ENCODE results near the gene ZNF738. TPM values are rescaled to one million over a fixed set of nuclear protein-coding genes. Genes with fewer than 3 reads are reported as not detected.

Gene ZNF738
- total RNA-seq, 3 donors from 2014 or later: 5.5 to 6.9 (median 6.4) TPM

DNA sequence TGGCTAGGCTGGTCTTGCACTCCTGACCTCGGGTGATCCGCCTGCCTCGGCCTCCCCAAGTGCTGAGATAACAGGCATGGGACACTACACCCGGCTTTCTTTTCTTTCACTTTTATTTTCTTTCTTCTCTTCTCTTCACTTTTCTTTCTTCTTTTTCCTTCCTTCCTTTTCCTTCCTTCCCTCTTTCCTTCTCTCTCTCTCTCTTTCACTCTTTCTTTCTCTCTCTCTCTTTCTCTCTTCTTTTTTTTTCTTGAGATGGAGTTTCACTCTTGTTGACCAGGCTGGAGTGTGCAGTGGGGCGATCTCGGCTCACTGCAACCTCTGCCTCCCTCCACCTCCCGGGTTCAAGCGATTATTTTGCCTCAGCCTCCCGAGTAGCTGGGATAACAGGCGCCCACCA lies 37.3 kb downstream of the ZNF738 start:
- intact Hi-C loops (cut with DNase I, micrococcal nuclease): no loop called here
- Histone ChIP-seq H3K4me3 (no peak overlapping the region), H3K4me1 (ENCODE audit: low read depth) (peaks cover 8% of the 10 kb centered on the region), H3K36me3 (ENCODE audit: low read depth) (peaks cover 6% of the 10 kb centered on the region), H3K9me3 (peaks cover 10% of the 10 kb centered on the region)
- TF ChIP-seq, protein P1, sequence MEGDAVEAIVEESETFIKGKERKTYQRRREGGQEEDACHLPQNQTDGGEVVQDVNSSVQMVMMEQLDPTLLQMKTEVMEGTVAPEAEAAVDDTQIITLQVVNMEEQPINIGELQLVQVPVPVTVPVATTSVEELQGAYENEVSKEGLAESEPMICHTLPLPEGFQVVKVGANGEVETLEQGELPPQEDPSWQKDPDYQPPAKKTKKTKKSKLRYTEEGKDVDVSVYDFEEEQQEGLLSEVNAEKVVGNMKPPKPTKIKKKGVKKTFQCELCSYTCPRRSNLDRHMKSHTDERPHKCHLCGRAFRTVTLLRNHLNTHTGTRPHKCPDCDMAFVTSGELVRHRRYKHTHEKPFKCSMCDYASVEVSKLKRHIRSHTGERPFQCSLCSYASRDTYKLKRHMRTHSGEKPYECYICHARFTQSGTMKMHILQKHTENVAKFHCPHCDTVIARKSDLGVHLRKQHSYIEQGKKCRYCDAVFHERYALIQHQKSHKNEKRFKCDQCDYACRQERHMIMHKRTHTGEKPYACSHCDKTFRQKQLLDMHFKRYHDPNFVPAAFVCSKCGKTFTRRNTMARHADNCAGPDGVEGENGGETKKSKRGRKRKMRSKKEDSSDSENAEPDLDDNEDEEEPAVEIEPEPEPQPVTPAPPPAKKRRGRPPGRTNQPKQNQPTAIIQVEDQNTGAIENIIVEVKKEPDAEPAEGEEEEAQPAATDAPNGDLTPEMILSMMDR (IDR thresholded peaks at IDR 0.05): no peak
- ATAC-seq: no peak
- DNase-seq: no peak

DNA sequence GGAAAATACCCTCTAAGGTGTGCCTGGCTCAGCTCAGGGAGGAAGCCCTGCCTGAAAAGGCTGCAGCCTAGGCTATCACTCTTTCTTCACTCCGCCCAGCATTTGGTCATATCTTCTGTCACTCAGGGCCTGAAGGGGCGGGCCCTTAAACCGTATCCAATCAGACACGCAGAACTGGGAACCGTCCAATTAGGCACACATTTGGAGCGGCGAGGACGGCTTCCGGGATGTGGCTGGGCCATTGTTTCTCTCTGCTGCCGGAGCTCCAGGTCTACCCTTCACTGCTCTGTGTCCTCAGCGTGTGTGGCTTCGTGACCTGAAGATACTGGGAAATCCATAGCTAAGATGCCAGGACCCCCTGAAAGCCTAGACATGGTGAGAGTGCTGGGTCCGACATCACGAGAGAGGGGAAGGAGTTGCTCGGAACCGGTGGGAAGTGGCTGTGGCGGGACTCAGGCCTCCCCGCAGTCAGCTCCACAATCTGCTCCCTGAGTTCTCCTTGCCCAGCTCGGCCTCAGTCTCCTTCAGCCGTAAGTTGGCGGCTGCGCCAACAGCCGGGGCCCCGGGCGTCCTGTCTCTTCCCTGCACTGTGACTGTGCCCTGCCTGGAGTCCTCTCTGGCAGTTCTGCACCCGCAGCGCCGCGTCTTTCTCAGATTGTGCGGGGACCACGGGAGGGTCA lies 38.2 kb downstream of the ZNF738 start, which contains the start of gene ZNF493:
TSS of gene ZNF493 (plus strand) at position 241 of the 680 bp plus-strand sequence. CDS start at position 346, 105 bp downstream.
- peaks cover 6% of the 10 kb centered on the region for H3K36me3 ChIP-seq (ENCODE audit: low read depth)
- DNase-seq: peak; percentile 93 to 99 (median 94)
- H3K4me3 ChIP-seq: peak within 1 kb of the TSS; percentile 68
- ATAC-seq: peak; percentile 100
- TF ChIP-seq, protein P1 (IDR thresholded peaks at IDR 0.05): no peak
- peaks cover 9% of the 10 kb centered on the region for H3K9me3 ChIP-seq
- intact Hi-C loops (cut with DNase I, micrococcal nuclease): no loop called here
- H3K4me1 ChIP-seq (ENCODE audit: low read depth): peaks cover 8% of the 10 kb centered on the region

DNA sequence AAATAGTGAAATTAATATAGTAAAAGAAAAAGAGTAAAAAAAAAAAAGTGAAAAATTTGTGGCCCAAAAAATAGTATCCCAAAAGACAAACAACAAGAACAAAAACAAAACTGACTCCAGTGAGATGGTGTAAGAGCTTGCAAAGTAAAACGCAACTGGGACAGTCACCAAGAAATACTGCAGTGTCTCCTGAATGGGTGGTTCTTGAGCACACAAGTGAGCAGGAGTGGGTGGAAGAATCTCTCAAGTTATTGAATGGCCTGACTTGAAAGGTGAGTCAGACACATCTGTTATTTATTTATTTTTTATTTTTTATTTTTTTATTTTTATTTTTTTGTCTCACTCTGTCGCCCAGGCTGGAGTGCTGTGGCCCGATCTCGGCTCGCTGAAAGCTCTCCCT lies 40.1 kb downstream of the ZNF738 start:
- Histone ChIP-seq H3K9me3 (peaks cover 16% of the 10 kb centered on the region), H3K4me3 (no peak overlapping the region), H3K4me1 (ENCODE audit: low read depth) (peaks cover 8% of the 10 kb centered on the region), H3K36me3 (ENCODE audit: low read depth) (peaks cover 6% of the 10 kb centered on the region)
- intact Hi-C loops (cut with DNase I, micrococcal nuclease): no loop called here
- TF ChIP-seq, protein P1 (IDR thresholded peaks at IDR 0.05): no peak
- ATAC-seq (no peak), DNase-seq (no peak)

DNA sequence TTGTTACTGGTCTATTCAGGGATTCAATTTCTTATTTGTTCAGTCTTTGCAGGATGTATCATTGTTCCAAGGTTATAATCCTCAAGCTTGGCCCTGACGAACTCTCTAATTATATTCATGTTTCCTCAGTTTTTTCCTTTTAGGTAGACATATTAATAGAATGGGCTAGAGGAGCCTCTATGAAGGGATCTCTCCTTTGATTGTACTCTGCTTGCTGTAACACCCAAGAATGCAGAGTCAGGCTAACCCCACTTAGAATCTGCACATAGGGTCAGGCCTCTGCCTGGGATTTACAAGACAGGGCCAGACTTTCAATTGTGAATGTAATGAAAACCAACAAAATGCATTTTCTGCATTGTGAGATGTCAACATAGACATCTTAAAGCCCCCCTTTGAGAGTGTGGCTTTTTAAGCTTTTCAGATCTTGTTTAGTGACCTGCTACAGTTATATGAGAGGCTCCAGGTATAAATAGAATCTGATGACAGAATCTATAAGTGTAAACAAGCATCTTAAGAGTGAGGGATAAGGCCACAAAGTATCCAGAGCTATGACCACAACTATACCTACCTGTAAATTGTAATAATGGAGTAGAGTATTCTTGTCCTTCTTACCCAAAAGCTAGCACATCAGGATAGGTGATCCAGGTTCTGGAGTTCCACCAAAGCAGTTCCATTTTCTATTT lies 43.6 kb downstream of the ZNF738 start:
- peaks cover 8% of the 10 kb centered on the region for H3K4me1 ChIP-seq (ENCODE audit: low read depth)
- no peak overlapping the region for H3K4me3 ChIP-seq
- peaks cover 38% of the 10 kb centered on the region for H3K9me3 ChIP-seq
- intact Hi-C loops (cut with DNase I, micrococcal nuclease): no loop called here
- ATAC-seq: no peak
- TF ChIP-seq, protein P1 (IDR thresholded peaks at IDR 0.05): no peak
- DNase-seq: no peak
- H3K36me3 ChIP-seq (ENCODE audit: low read depth): peaks cover 6% of the 10 kb centered on the region

DNA sequence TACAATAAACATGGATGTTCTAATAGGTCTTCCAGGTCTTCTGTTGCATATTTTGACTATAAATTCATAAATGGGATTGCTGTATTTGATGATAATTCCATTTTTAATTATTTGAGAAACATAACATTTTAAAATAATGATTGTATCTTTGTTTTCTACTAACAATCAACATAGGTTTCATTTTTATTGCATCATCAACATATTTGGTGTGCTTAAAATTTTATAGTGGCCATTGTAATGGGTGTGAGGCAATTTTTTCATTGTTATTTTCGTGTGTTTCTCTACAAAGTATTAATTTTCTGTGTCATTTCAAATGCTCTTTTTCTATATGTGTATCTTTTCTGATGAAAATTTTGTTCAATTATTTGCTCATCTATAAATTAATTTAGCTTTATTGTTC lies 51.4 kb downstream of the ZNF738 start:
- DNase-seq: no peak
- TF ChIP-seq, protein P1 (IDR thresholded peaks at IDR 0.05): no peak
- intact Hi-C loops (cut with DNase I, micrococcal nuclease): no loop called here
- no peaks in the 10 kb centered on the region for H3K4me1 ChIP-seq (ENCODE audit: low read depth)
- ATAC-seq: no peak
- H3K9me3 ChIP-seq: peaks cover 60% of the 10 kb centered on the region
- no peaks in the 10 kb centered on the region for H3K36me3 ChIP-seq (ENCODE audit: low read depth)
- no peak overlapping the region for H3K4me3 ChIP-seq

Measured in mucosa of descending colon (tissue), 3 donors.